ENCODE results near the gene APEH.

DNA sequence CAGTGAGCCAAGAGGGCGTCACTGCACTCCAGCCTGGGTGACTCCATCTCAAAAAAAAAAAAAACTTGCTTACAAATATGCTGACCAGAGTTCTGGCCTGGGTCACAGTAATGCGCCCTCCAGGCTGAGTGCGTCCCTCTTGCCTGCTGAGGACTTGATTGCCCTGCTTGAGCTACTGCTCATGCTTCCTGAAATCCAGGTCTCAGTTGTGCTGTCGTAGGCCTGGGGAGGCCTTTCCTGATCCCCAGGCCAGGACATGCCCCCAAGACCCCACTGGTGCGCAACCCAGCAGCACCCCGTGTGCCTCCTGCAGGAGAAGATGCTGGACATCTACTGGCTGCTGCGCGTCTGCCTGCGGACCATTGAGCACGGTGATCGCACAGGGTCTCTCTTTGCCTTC is 38.0 kb downstream of the APEH start:
- TF ChIP-seq CTCF (IDR thresholded peaks at IDR 0.05; ENCODE audit: low read depth, low read length) (no peak), EZH2phosphoT487 (IDR thresholded peaks at IDR 0.05; ENCODE audit: low read depth) (no peak)
